ENCODE results near the gene GPRIN2.
"Not testable (repeated sequence)": the region's sequence is repeated elsewhere in the genome, so short reads cannot be mapped to it uniquely, and the experiment has no call there.

DNA sequence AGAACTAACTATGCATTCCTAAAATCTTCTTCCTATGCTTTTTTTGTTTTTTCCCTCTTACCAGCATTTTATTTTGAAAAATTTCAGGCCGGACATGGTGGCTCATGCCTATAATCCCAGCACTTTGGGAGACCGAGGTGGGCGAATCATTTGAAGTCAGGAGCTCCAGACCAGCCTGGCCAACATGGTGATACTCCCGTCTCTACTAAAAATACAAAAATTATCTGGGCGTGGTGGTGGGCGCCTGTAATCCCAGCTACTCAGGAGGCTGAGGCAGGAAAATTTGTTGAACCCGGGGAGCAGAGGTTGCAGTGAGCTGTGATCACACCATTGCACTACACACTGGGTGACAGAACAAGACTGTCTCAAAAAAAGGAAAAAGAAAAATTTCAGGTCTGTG lies 26.7 kb downstream of the GPRIN2 start:
- TF ChIP-seq, protein P1, sequence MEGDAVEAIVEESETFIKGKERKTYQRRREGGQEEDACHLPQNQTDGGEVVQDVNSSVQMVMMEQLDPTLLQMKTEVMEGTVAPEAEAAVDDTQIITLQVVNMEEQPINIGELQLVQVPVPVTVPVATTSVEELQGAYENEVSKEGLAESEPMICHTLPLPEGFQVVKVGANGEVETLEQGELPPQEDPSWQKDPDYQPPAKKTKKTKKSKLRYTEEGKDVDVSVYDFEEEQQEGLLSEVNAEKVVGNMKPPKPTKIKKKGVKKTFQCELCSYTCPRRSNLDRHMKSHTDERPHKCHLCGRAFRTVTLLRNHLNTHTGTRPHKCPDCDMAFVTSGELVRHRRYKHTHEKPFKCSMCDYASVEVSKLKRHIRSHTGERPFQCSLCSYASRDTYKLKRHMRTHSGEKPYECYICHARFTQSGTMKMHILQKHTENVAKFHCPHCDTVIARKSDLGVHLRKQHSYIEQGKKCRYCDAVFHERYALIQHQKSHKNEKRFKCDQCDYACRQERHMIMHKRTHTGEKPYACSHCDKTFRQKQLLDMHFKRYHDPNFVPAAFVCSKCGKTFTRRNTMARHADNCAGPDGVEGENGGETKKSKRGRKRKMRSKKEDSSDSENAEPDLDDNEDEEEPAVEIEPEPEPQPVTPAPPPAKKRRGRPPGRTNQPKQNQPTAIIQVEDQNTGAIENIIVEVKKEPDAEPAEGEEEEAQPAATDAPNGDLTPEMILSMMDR (conservative IDR thresholded peaks at IDR 0.05; ENCODE audit: low read depth, low read length), result not testable (repeated sequence)
- TF ChIP-seq EZH2 (IDR thresholded peaks at IDR 0.05; ENCODE audit: borderline replicate concordance, low read depth, low read length, poor library complexity, severe bottlenecking), result not testable (repeated sequence)
